Measurements from ENCODE around the gene TMEM138. TPM values are rescaled to one million over a fixed set of nuclear protein-coding genes. Genes with fewer than 3 reads are reported as not detected.

The TMEM138 gene
- total RNA-seq, 1 experiment from 2014 or later: 43.6 TPM

- H3K27ac ChIP-seq (ENCODE audit: insufficient read length, low read depth, low read length): no peak overlapping the region
- no peak overlapping the region for H3K14ac ChIP-seq (ENCODE audit: insufficient read depth, low read length)
- no peak overlapping the region for H4K5ac ChIP-seq (ENCODE audit: insufficient read length, low read depth, low read length)
- no peak for DNase-seq
- peak overlapping the region; percentile 95 to 98 for H3K4me3 Mint-ChIP-seq
- H3K56ac ChIP-seq (ENCODE audit: insufficient read length, low read depth, low read length): no peak overlapping the region
- H2BK12ac ChIP-seq (ENCODE audit: insufficient read length, low read depth, low read length): no peak overlapping the region
- no peaks in the 10 kb centered on the region for H3K79me1 ChIP-seq (ENCODE audit: insufficient read depth, low read depth, low read length, poor library complexity, severe bottlenecking)
- H3K79me2 ChIP-seq (ENCODE audit: insufficient read depth, low read length): peaks cover 18% of the 10 kb centered on the region
- peaks cover 39 to 45% of the 10 kb centered on the region in 2 experiments for H3K4me1 Mint-ChIP-seq
- no peaks in the 10 kb centered on the region for H3K9me3 ChIP-seq (ENCODE audit: control insufficient read depth, low read depth, low read length)
- H3K27me3 Mint-ChIP-seq (ENCODE audit: low read depth): no peaks in the 10 kb centered on the region
- no peak overlapping the region for H2AFZ ChIP-seq (ENCODE audit: low read length)
- no peak overlapping the region for H3K4me2 ChIP-seq (ENCODE audit: insufficient read depth, insufficient read length, low read length)
- TF ChIP-seq CTCF (conservative IDR thresholded peaks at IDR 0.05): no peak
- H2BK20ac ChIP-seq (ENCODE audit: low read depth, low read length, poor library complexity, severe bottlenecking): no peak overlapping the region
- peaks cover 11 to 35% (median 30%) of the 10 kb centered on the region in 3 experiments; a peak in 6 of 7 replicates for H3K36me3 Mint-ChIP-seq (ENCODE audit: insufficient read depth in 1 of 3, low read depth in 3 of 3)
- no peak overlapping the region for H2AK5ac ChIP-seq (ENCODE audit: insufficient read length, low read length)
- no peaks in the 10 kb centered on the region; a peak in 1 of 5 replicates for H3K9me3 Mint-ChIP-seq
- no peak overlapping the region for H2BK15ac ChIP-seq (ENCODE audit: low read depth, low read length)
- H2BK5ac ChIP-seq (ENCODE audit: insufficient read length, low read length): no peak overlapping the region
- H3K4ac ChIP-seq (ENCODE audit: low read depth, low read length): no peak overlapping the region
- no peaks in the 10 kb centered on the region for H4K20me1 ChIP-seq (ENCODE audit: control insufficient read depth, insufficient read depth, insufficient read length)
- no peaks in the 10 kb centered on the region for H3K27me3 ChIP-seq (ENCODE audit: insufficient read depth, low read length)
- peak overlapping the region; percentile 42 for H3K9ac ChIP-seq (ENCODE audit: extremely low read depth, insufficient read length, low read length)
- H3K18ac ChIP-seq (ENCODE audit: insufficient read length, low read depth, low read length): no peak overlapping the region
- no peak overlapping the region for H4K91ac ChIP-seq (ENCODE audit: insufficient read length, low read depth, low read length)
- no peak overlapping the region for H4K8ac ChIP-seq (replicated peaks; ENCODE audit: insufficient read length, low read depth, low read length)
- WGBS (ENCODE audit: extremely low coverage, insufficient read length, low lambda C conversion rate): no CpG with 5 or more reads among the region's 16 CpGs
- H3K23me2 ChIP-seq (ENCODE audit: insufficient read length, low read depth, low read length, poor library complexity, severe bottlenecking): peaks cover 13% of the 10 kb centered on the region
- H3K27ac Mint-ChIP-seq: peak overlapping the region; percentile 87 to 99 (median 91); a peak in 6 of 7 replicates
- H3K4me1 ChIP-seq (ENCODE audit: insufficient read depth, low read length): peaks cover 5% of the 10 kb centered on the region
- no peak overlapping the region for H2BK120ac ChIP-seq (ENCODE audit: low read depth, low read length, poor library complexity, severe bottlenecking)
- no peak overlapping the region for H3T11ph ChIP-seq (ENCODE audit: low read length)
- H3K23ac ChIP-seq (ENCODE audit: insufficient read length, low read depth, low read length): no peak overlapping the region
These were observed 27.5 kb upstream of the TMEM138 start for GRCh38 chr11:61334434-61335354.
